Measurements from ENCODE around the gene NT5C. TPM values are rescaled to one million over a fixed set of nuclear protein-coding genes. Genes with fewer than 3 reads are reported as not detected.

Gene NT5C
- total RNA-seq, 1 donor from 2014 or later, result 80.1 TPM

GRCh38 chr17:75109046-75109406, 22.5 kb downstream of the NT5C start:
- no peaks in the 10 kb centered on the region for H3K27me3 Mint-ChIP-seq (ENCODE audit: insufficient read depth)
- intact Hi-C loops (cut with micrococcal nuclease), result loop anchor here (1.0 to 5.0 kb wide), 8 partner anchors 22 to 147 kb away; partner anchors contain the start of genes ATP5PD, CDR2L, JPT1 and NUP85
- peak overlapping the region; percentile 34 for H3K27ac Mint-ChIP-seq
- H3K9me3 Mint-ChIP-seq, result no peaks in the 10 kb centered on the region
- H3K4me3 Mint-ChIP-seq, result peak overlapping the region; percentile 90
- peaks cover 8% of the 10 kb centered on the region for H3K36me3 Mint-ChIP-seq (ENCODE audit: low read depth)
- peaks cover 30% of the 10 kb centered on the region for H3K4me1 Mint-ChIP-seq (ENCODE audit: low read depth)
- DNase-seq (ENCODE audit: low spot score), result no peak

- H3K36me3 Mint-ChIP-seq (ENCODE audit: low read depth), result peaks cover 7% of the 10 kb centered on the region
- no peak overlapping the region for H3K27ac Mint-ChIP-seq
- H3K4me1 Mint-ChIP-seq (ENCODE audit: low read depth), result peaks cover 24% of the 10 kb centered on the region
- H3K27me3 Mint-ChIP-seq (ENCODE audit: insufficient read depth), result no peaks in the 10 kb centered on the region
- intact Hi-C loops (cut with micrococcal nuclease), result loop anchor here (2.0 to 5.0 kb wide), 3 partner anchors 31 to 146 kb away; no protein-coding TSS in a partner anchor
- H3K4me3 Mint-ChIP-seq, result peak overlapping the region; percentile 90
- no peak for DNase-seq (ENCODE audit: low spot score)
- no peaks in the 10 kb centered on the region for H3K9me3 Mint-ChIP-seq
Measured at GRCh38 chr17:75108193-75108592, 23.3 kb downstream of the NT5C start.

GRCh38 chr17:75105126-75106080, 26.1 kb downstream of the NT5C start:
- Mint-ChIP-seq H3K4me1 (ENCODE audit: low read depth) (peaks cover 12% of the 10 kb centered on the region), H3K9me3 (no peaks in the 10 kb centered on the region), H3K27me3 (ENCODE audit: insufficient read depth) (no peaks in the 10 kb centered on the region), H3K4me3 (no peak overlapping the region), H3K27ac (no peak overlapping the region), H3K36me3 (ENCODE audit: low read depth) (peaks cover 1% of the 10 kb centered on the region)
- DNase-seq (ENCODE audit: low spot score), result no peak
- intact Hi-C loops (cut with micrococcal nuclease), result loop anchor here (5.0 kb wide), 2 partner anchors 38 to 143 kb away; no protein-coding TSS in a partner anchor

GRCh38 chr17:75103601-75104554, 27.7 kb downstream of the NT5C start:
- H3K27me3 Mint-ChIP-seq (ENCODE audit: insufficient read depth), result no peaks in the 10 kb centered on the region
- DNase-seq (ENCODE audit: low spot score), result no peak
- no peak overlapping the region for H3K27ac Mint-ChIP-seq
- no peaks in the 10 kb centered on the region for H3K9me3 Mint-ChIP-seq
- intact Hi-C loops (cut with micrococcal nuclease), result no loop called here
- no peak overlapping the region for H3K4me3 Mint-ChIP-seq
- H3K36me3 Mint-ChIP-seq (ENCODE audit: low read depth), result peaks cover 1% of the 10 kb centered on the region
- H3K4me1 Mint-ChIP-seq (ENCODE audit: low read depth), result peaks cover 7% of the 10 kb centered on the region

GRCh38 chr17:75102385-75102821, 29.1 kb downstream of the NT5C start:
- Mint-ChIP-seq H3K36me3 (ENCODE audit: low read depth) (peaks cover 5% of the 10 kb centered on the region), H3K4me3 (no peak overlapping the region), H3K27ac (no peak overlapping the region), H3K27me3 (ENCODE audit: insufficient read depth) (peaks cover 2% of the 10 kb centered on the region), H3K4me1 (ENCODE audit: low read depth) (no peaks in the 10 kb centered on the region), H3K9me3 (no peaks in the 10 kb centered on the region)
- no peak for DNase-seq (ENCODE audit: low spot score)
- intact Hi-C loops (cut with micrococcal nuclease), result no loop called here

GRCh38 chr17:75099881-75100595, 31.5 kb downstream of the NT5C start:
- Mint-ChIP-seq H3K4me1 (ENCODE audit: low read depth) (no peaks in the 10 kb centered on the region), H3K27me3 (ENCODE audit: insufficient read depth) (peaks cover 2% of the 10 kb centered on the region), H3K9me3 (no peaks in the 10 kb centered on the region), H3K36me3 (ENCODE audit: low read depth) (peaks cover 5% of the 10 kb centered on the region), H3K4me3 (no peak overlapping the region), H3K27ac (no peak overlapping the region)
- intact Hi-C loops (cut with micrococcal nuclease), result no loop called here
- no peak for DNase-seq (ENCODE audit: low spot score)

GRCh38 chr17:75098861-75099260, 32.7 kb downstream of the NT5C start:
- H3K27me3 Mint-ChIP-seq (ENCODE audit: insufficient read depth), result peaks cover 2% of the 10 kb centered on the region
- no peak overlapping the region for H3K27ac Mint-ChIP-seq
- H3K4me1 Mint-ChIP-seq (ENCODE audit: low read depth), result no peaks in the 10 kb centered on the region
- no peaks in the 10 kb centered on the region for H3K9me3 Mint-ChIP-seq
- H3K36me3 Mint-ChIP-seq (ENCODE audit: low read depth), result peaks cover 5% of the 10 kb centered on the region
- DNase-seq (ENCODE audit: low spot score), result no peak
- H3K4me3 Mint-ChIP-seq, result no peak overlapping the region
- intact Hi-C loops (cut with micrococcal nuclease), result no loop called here

- intact Hi-C loops (cut with micrococcal nuclease), result no loop called here
- H3K27me3 Mint-ChIP-seq (ENCODE audit: insufficient read depth), result peaks cover 2% of the 10 kb centered on the region
- no peak overlapping the region for H3K4me3 Mint-ChIP-seq
- H3K36me3 Mint-ChIP-seq (ENCODE audit: low read depth), result peaks cover 5% of the 10 kb centered on the region
- H3K4me1 Mint-ChIP-seq (ENCODE audit: low read depth), result no peaks in the 10 kb centered on the region
- no peaks in the 10 kb centered on the region for H3K9me3 Mint-ChIP-seq
- no peak overlapping the region for H3K27ac Mint-ChIP-seq
- DNase-seq (ENCODE audit: low spot score), result no peak
Measured at GRCh38 chr17:75097865-75098264, 33.7 kb downstream of the NT5C start.

- Mint-ChIP-seq H3K4me3 (no peak overlapping the region), H3K27ac (no peak overlapping the region), H3K9me3 (no peaks in the 10 kb centered on the region), H3K4me1 (ENCODE audit: low read depth) (peaks cover 9% of the 10 kb centered on the region), H3K36me3 (ENCODE audit: low read depth) (peaks cover 3% of the 10 kb centered on the region), H3K27me3 (ENCODE audit: insufficient read depth) (peaks cover 2% of the 10 kb centered on the region)
- DNase-seq (ENCODE audit: low spot score), result no peak
- intact Hi-C loops (cut with micrococcal nuclease), result no loop called here
Measured at GRCh38 chr17:75096082-75096625, 35.4 kb downstream of the NT5C start.

GRCh38 chr17:75094871-75095399, 36.6 kb downstream of the NT5C start:
- H3K27ac Mint-ChIP-seq, result no peak overlapping the region

GRCh38 chr17:75093548-75094158, 37.9 kb downstream of the NT5C start:
- H3K4me1 Mint-ChIP-seq (ENCODE audit: low read depth), result peaks cover 19% of the 10 kb centered on the region
- intact Hi-C loops (cut with micrococcal nuclease), result no loop called here
- no peak for DNase-seq (ENCODE audit: low spot score)
- H3K36me3 Mint-ChIP-seq (ENCODE audit: low read depth), result peaks cover 3% of the 10 kb centered on the region
- peaks cover 2% of the 10 kb centered on the region for H3K27me3 Mint-ChIP-seq (ENCODE audit: insufficient read depth)
- H3K4me3 Mint-ChIP-seq, result no peak overlapping the region
- H3K9me3 Mint-ChIP-seq, result no peaks in the 10 kb centered on the region
- no peak overlapping the region for H3K27ac Mint-ChIP-seq

More at GRCh38 chr17:75094871-75095399, 36.6 kb downstream of the NT5C start:
- Mint-ChIP-seq H3K9me3 (no peaks in the 10 kb centered on the region), H3K36me3 (ENCODE audit: low read depth) (peaks cover 3% of the 10 kb centered on the region), H3K27me3 (ENCODE audit: insufficient read depth) (peaks cover 2% of the 10 kb centered on the region), H3K4me1 (ENCODE audit: low read depth) (peaks cover 9% of the 10 kb centered on the region), H3K4me3 (no peak overlapping the region)
- DNase-seq (ENCODE audit: low spot score), result no peak
- intact Hi-C loops (cut with micrococcal nuclease), result no loop called here

Measured in activated T-helper 1 cell treated with anti-CD3 and anti-CD28 coated beads, Interleukin-12 subunit alpha, Interleukin-12 subunit beta, Interleukin-2, Interleukin-4 antibody, amounts not matched to agents 30 ng/mL and 10 ng/mL and 1 ng/mL, durations not matched to agents 14 hours and 24 hours and 36 hours (primary cell).